Measurements from ENCODE around the gene ELOVL4. TPM values are rescaled to one million over a fixed set of nuclear protein-coding genes. Genes with fewer than 3 reads are reported as not detected.

The ELOVL4 gene
- total and polyA plus RNA-seq, 2 of the 4 experiments (the other 2 are of a cell fraction): 2.2 to 2.3 TPM

GRCh38 chr6:79872303-79872702 lies 75.0 kb downstream of the ELOVL4 start:
- H4K5ac ChIP-seq (ENCODE audit: low read depth, low read length): no peak overlapping the region
- no peaks in the 10 kb centered on the region for H3K79me1 ChIP-seq (ENCODE audit: low read depth in 1 of 2, low read length in 2 of 2)
- no peak overlapping the region for H3K4me3 ChIP-seq (ENCODE audit: insufficient read depth, low read depth, low read length)
- H2AK5ac ChIP-seq (ENCODE audit: low read depth, low read length): no peak overlapping the region
- H3K36me3 ChIP-seq (ENCODE audit: control insufficient read depth, insufficient read depth, low read length): no peaks in the 10 kb centered on the region
- no peak overlapping the region for H3K23ac ChIP-seq (ENCODE audit: low read depth, low read length)
- H2BK20ac ChIP-seq (ENCODE audit: low read depth, low read length): no peak overlapping the region
- H3K4ac ChIP-seq (ENCODE audit: low read depth, low read length): no peak overlapping the region
- DNase-seq (no peak), ATAC-seq (ENCODE audit: low read depth) (no peak)
- dilution Hi-C loops (cut with HindIII; ENCODE audit: low sequenced_read_pairs, unreplicated experiment) (no loop called here), intact Hi-C loops (cut with micrococcal nuclease) (no loop called here), in situ Hi-C loops (cut with MboI; ENCODE audit: low sequenced_read_pairs) (no loop called here)
- H3K9me3 ChIP-seq (ENCODE audit: control insufficient read depth, insufficient read depth, low read length): no peaks in the 10 kb centered on the region
- H4K20me1 ChIP-seq (ENCODE audit: insufficient read depth, low read length): no peaks in the 10 kb centered on the region
- CTCF ChIA-PET: no interaction called here
- H3K14ac ChIP-seq (replicated peaks; ENCODE audit: low read depth, low read length): no peak overlapping the region
- no peak overlapping the region for H2AFZ ChIP-seq (replicated peaks; ENCODE audit: low read length, poor library complexity)
- TF ChIP-seq NFE2L2 (IDR thresholded peaks at IDR 0.05; ENCODE audit: low read depth, low read length) (no peak), RFX5 (IDR thresholded peaks at IDR 0.05; ENCODE audit: low read depth, low read length) (no peak), MXI1 (IDR thresholded peaks at IDR 0.05; ENCODE audit: borderline replicate concordance, low read depth, low read length) (no peak), BHLHE40 (IDR thresholded peaks at IDR 0.05; ENCODE audit: low read depth, low read length) (no peak), RAD21 (IDR thresholded peaks at IDR 0.05; ENCODE audit: low read length) (no peak), CEBPB (IDR thresholded peaks at IDR 0.05; ENCODE audit: low read depth, low read length) (no peak), SMC3 (IDR thresholded peaks at IDR 0.05; ENCODE audit: low read depth, low read length) (no peak), ELK1 (IDR thresholded peaks at IDR 0.05; ENCODE audit: borderline replicate concordance, low read depth, low read length) (no peak), FOS (IDR thresholded peaks at IDR 0.05; ENCODE audit: low read depth, low read length) (no peak), MAZ (IDR thresholded peaks at IDR 0.05; ENCODE audit: borderline replicate concordance, low read depth, low read length) (no peak), RCOR1 (IDR thresholded peaks at IDR 0.05; ENCODE audit: insufficient replicate concordance, low read length) (no peak), CHD1 (IDR thresholded peaks at IDR 0.05; ENCODE audit: low read depth, low read length) (no peak), USF2 (IDR thresholded peaks at IDR 0.05; ENCODE audit: low read depth, low read length) (no peak)
- H2BK5ac ChIP-seq (ENCODE audit: low read depth, low read length, poor library complexity, severe bottlenecking): no peak overlapping the region
- H2BK15ac ChIP-seq (ENCODE audit: low read depth, low read length): no peak overlapping the region
- WGBS, 2 experiments (ENCODE audit: extremely low coverage in 2 of 2, insufficient read length in 1 of 2): no CpG with 5 or more reads among the region's 2 CpGs
- no peak overlapping the region for H4K91ac ChIP-seq (ENCODE audit: insufficient read depth, low read depth, low read length)
- no peaks in the 10 kb centered on the region for H3K4me1 ChIP-seq (ENCODE audit: control insufficient read depth, insufficient read depth, low read length)
- H2AK9ac ChIP-seq (replicated peaks; ENCODE audit: low read depth, low read length, poor library complexity): no peak overlapping the region
- no peak overlapping the region for H3K27ac ChIP-seq (ENCODE audit: insufficient read depth, low read length)
- no peak overlapping the region for H2BK120ac ChIP-seq (ENCODE audit: low read depth, low read length)
- H3K9ac ChIP-seq (ENCODE audit: low read depth, low read length): no peak overlapping the region
- peaks cover 3% of the 10 kb centered on the region for H3K27me3 ChIP-seq (ENCODE audit: control insufficient read depth, insufficient read depth, low read length)
- no TSS peak for BruUV-seq (replicated peaks)
- no peak overlapping the region for H3K56ac ChIP-seq (ENCODE audit: extremely low read depth, insufficient read depth, low read length)
- H3K4me2 ChIP-seq (ENCODE audit: low read depth, low read length): no peak overlapping the region
- no peaks in the 10 kb centered on the region for H3K9me1 ChIP-seq (ENCODE audit: insufficient read depth, low read length)
- H3K18ac ChIP-seq (ENCODE audit: low read depth, low read length): no peak overlapping the region
- H4K8ac ChIP-seq (ENCODE audit: low read depth in 2 of 2, low read length in 2 of 2): no peak overlapping the region
- POLR2A ChIA-PET (ENCODE audit: unreplicated experiment): no interaction called here

Data from IMR-90 (cell line).